HL-60 (cell line): ENCODE data around the gene ADAMTS3.

Experiments
- DNase-seq, 2 experiments: peaks; one replicate each; pipeline ENCODE4 v3.0.0-alpha.2; 2010 to 2020; ENCODE audit warnings: low read depth in 1 of 2, low spot score in 1 of 2
- H3K27ac ChIP-seq: fragments of 250-450 bp; sonication (Bioruptor Pico); replicated peaks from 2 replicates; pipeline ENCODE4 v1.5.1; 2020; ENCODE audit warnings: mild to moderate bottlenecking, moderate library complexity
- H3K27me3 ChIP-seq: fragments of 250-450 bp; sonication (Bioruptor Pico); 2 replicates; pipeline ENCODE4 v1.5.1; 2021; ENCODE audit warnings: mild to moderate bottlenecking, moderate library complexity; ENCODE audit not compliant: insufficient read depth, poor library complexity, severe bottlenecking
- H3K4me3 ChIP-seq: replicated peaks from 2 replicates; pipeline ENCODE4 v1.5.1; 2011; ENCODE audit warnings: mild to moderate bottlenecking, control low read depth, low read length; ENCODE audit not compliant: insufficient read depth
- GABPA ChIP-seq: IDR thresholded peaks from 2 replicates; pipeline ENCODE4 v1.6.1; 2012; ENCODE audit warnings: low read depth
- POLR2AphosphoS5 ChIP-seq: IDR thresholded peaks from 2 replicates; pipeline ENCODE4 v1.6.1; 2012; ENCODE audit warnings: low read depth
- SPI1 ChIP-seq: IDR thresholded peaks from 2 replicates; pipeline ENCODE4 v1.6.1; 2012; ENCODE audit warnings: low read depth, mild to moderate bottlenecking, borderline replicate concordance
- TF ChIP-seq, protein P1 (sequence below): IDR thresholded peaks from one replicate; pipeline ENCODE4 v1.5.1; 2011; ENCODE audit warnings: low read length, control low read depth, inconsistent platforms; ENCODE audit not compliant: insufficient read depth
- TF ChIP-seq, protein P2 (sequence below): IDR thresholded peaks from 2 replicates; pipeline ENCODE4 v1.6.1; 2012; ENCODE audit warnings: low read depth; ENCODE audit not compliant: insufficient replicate concordance

ADAMTS3 gene

DNA sequence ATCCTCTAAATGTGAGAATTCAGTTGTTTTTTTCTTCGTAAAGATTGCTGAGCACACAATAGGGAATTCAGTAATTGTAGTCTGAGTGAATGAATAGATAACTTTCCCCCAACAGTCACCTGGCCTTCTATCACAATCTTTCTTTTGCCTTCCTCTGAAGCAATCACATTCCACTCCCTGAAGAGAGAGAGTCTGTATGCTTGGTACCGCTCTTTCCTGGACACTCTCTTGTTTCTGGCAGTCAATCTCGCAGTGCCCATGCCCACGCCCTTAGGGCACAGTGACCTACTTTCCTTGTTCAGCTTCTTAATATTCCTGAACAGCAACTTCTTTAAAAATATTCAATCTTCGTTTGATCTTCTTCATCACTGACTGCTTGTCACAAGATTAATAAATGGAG lies 255.9 kb downstream of the ADAMTS3 start:
- DNase-seq = no peak
- TF ChIP-seq POLR2AphosphoS5 (no peak), GABPA (no peak), SPI1 (no peak)
- TF ChIP-seq, protein P1, sequence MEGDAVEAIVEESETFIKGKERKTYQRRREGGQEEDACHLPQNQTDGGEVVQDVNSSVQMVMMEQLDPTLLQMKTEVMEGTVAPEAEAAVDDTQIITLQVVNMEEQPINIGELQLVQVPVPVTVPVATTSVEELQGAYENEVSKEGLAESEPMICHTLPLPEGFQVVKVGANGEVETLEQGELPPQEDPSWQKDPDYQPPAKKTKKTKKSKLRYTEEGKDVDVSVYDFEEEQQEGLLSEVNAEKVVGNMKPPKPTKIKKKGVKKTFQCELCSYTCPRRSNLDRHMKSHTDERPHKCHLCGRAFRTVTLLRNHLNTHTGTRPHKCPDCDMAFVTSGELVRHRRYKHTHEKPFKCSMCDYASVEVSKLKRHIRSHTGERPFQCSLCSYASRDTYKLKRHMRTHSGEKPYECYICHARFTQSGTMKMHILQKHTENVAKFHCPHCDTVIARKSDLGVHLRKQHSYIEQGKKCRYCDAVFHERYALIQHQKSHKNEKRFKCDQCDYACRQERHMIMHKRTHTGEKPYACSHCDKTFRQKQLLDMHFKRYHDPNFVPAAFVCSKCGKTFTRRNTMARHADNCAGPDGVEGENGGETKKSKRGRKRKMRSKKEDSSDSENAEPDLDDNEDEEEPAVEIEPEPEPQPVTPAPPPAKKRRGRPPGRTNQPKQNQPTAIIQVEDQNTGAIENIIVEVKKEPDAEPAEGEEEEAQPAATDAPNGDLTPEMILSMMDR = no peak
- TF ChIP-seq, protein P2, sequence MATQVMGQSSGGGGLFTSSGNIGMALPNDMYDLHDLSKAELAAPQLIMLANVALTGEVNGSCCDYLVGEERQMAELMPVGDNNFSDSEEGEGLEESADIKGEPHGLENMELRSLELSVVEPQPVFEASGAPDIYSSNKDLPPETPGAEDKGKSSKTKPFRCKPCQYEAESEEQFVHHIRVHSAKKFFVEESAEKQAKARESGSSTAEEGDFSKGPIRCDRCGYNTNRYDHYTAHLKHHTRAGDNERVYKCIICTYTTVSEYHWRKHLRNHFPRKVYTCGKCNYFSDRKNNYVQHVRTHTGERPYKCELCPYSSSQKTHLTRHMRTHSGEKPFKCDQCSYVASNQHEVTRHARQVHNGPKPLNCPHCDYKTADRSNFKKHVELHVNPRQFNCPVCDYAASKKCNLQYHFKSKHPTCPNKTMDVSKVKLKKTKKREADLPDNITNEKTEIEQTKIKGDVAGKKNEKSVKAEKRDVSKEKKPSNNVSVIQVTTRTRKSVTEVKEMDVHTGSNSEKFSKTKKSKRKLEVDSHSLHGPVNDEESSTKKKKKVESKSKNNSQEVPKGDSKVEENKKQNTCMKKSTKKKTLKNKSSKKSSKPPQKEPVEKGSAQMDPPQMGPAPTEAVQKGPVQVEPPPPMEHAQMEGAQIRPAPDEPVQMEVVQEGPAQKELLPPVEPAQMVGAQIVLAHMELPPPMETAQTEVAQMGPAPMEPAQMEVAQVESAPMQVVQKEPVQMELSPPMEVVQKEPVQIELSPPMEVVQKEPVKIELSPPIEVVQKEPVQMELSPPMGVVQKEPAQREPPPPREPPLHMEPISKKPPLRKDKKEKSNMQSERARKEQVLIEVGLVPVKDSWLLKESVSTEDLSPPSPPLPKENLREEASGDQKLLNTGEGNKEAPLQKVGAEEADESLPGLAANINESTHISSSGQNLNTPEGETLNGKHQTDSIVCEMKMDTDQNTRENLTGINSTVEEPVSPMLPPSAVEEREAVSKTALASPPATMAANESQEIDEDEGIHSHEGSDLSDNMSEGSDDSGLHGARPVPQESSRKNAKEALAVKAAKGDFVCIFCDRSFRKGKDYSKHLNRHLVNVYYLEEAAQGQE = no peak
- H3K4me3 ChIP-seq = no peak overlapping the region
- H3K27me3 ChIP-seq = no peaks in the 10 kb centered on the region
- no peak overlapping the region for H3K27ac ChIP-seq

DNA sequence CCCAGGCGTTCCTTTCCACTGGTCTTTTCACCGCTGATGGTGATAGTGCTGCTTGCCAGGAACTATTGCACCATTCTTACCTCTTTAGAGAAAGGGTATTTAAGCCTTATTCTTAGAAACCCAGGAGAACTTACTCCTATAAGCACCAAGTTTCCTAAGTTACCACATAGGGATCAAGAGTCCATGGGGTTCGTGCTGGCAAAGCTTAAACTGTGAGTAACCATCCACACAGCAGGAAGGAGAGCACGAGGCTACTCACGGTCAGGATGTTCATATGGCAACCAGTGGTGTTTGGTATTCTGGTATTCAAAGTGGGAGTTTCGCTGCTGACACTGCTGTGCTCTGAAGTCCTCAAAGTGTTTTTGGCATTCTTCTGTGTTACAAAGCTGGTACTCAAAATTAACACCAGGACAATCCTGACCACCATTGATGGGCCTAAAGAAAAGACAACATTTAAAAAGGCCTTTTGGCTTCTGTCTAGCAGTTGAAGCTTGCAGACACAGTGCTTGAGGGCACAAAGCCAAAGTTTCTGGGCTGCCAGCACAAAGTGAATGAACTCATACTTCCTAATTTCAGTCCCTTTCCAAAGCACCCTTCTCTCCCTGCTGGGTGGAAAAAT lies 256.9 kb downstream of the ADAMTS3 start:
- Histone ChIP-seq H3K4me3 (no peak overlapping the region), H3K27me3 (no peaks in the 10 kb centered on the region), H3K27ac (no peak overlapping the region)
- DNase-seq = no peak
- TF ChIP-seq POLR2AphosphoS5 (no peak), GABPA (no peak), SPI1 (no peak)
- TF ChIP-seq, protein P1 = no peak
- TF ChIP-seq, protein P2 = no peak

DNA sequence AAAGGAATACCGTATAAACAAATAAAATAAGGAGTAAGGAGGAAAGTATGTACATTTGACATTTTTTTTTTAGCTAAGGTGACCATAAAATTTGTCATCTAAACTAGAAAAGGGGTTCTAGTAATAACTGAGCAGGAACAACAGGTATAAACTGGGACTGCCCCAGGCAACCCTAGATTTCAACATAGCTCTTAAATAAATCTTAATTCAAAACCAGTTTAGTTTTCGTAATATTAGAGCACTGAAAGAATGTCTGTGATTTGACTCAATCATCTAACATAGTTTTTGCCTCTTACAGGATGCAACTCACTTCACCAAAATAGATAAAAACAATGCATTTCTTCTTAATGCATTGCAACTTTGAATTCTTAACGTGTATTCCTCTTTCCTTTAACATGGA lies 257.7 kb downstream of the ADAMTS3 start:
- TF ChIP-seq, protein P1 = no peak
- Histone ChIP-seq H3K27me3 (no peaks in the 10 kb centered on the region), H3K27ac (no peak overlapping the region)

DNA sequence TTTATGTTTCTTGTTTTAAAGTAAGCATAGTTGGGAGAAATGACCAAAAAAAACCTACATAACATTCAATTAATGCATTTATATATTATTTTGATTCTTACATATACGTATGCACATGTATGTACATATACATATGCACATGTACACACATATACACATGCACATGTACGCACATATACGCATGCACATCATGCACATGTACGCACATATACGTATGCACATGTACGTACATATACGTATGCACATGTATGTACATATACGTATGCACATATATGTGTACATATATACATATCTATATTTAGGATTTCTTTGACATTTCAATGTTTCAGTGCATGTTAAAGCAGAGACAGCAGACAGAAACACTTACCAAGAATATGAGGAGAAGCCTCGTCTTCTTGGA lies 263.4 kb downstream of the ADAMTS3 start:
- Histone ChIP-seq H3K27ac (no peak overlapping the region), H3K27me3 (no peaks in the 10 kb centered on the region), H3K4me3 (no peak overlapping the region)
- DNase-seq = no peak
- TF ChIP-seq, protein P2 = no peak
- TF ChIP-seq SPI1 (no peak), GABPA (no peak), POLR2AphosphoS5 (no peak)
- TF ChIP-seq, protein P1 = no peak

More for the DNA sequence above, 257.7 kb downstream of the ADAMTS3 start:
- no peak for DNase-seq
- no peak overlapping the region for H3K4me3 ChIP-seq
